Measurements from ENCODE around the gene RER1.

Gene RER1

DNA sequence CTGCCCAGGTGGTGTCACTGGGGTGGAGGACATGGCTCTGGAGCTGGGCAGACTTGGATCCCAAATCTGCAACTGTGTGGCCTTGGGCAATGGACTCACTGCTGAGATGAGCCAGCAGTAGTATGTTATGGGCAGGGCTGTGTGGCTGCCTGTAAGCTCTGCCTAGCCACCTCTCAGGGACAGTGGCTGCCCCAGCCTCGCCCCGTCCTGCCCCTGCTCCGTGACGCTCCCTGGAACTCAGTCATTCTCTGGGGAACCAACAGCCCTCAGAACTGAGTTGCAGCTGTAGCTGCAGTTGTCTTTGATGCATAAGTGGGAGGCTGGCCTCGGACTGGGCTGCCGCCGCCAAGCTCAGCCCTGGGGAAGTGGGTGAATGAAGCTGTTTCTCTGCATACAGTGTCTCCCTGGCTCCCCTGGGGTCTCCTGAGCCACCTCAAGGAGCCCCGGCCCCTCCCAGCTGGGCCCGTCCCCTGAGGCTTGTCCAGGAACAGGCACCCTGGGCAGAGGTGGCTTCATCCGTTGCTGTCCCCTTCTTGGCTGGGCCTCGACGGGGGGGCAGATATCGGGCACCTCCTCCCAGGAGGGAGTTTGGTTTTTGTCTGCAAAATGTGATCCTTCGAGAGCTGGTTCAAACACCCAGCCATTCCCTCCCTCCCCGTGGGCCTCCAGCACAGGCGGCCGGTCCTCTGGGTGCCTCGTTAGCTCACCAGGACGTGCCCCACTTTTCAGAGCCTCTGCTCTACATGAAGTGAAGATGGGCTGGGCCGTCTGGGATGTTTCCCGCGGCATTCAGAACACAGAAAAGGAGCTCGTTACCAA is 58.2 kb downstream of the RER1 start:
- DNase-seq: no peak

DNA sequence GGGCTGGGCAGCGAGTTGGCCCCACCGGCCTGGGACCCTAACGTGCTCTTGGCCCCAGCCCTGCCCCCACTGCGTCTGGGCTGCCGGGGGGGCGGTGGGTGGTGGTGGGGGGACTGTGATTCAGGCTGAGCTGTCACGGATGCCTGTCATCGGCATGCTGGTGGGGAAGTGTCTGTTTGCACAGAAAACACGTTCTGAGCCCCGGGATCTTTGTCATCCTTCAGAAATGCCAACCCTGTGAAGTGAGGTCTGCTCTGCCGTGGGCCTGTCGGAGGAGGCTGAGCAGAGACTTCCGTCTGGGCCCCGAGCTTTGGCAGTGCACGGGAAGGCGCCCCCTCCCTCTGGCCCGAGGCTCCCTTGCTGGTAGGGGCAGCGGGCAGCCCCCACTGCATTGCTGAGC is 60.1 kb downstream of the RER1 start:
- DNase-seq: no peak

DNA sequence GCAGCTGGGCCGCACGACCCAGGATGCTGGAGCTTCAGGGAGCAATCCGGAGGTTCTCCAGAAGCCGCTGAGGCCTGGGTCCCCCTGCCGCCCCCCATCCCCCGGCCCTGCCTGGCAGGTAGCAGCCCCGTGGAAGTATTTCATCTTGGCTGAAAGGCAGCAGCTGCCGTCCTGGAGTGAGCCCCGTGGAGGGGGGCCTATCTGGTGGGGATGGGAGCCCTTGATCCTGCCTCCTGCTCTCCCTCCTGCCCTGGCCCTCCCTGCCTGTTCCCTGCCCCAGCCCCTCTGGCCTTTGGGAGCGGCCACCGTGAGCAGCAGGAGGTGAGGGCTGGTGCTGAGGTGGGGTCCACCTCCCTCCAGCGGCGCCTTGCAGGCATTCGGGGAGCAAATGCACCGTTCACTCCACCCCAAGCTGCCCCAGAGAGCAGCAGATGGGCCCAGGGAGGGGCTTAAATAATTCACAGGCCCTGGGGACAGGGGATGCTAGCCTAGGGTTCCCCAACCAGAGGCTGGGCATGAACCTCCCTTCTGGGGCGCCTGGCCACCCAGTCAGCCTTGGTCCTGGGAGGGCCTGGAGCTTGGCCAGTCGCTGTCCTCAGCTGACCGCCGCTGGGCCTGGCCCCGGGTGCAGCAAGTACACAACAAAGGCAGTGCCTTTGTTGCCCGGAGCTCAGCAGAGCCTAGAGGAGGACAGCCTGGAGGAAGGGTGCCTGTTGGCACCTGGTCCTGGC is 60.7 kb downstream of the RER1 start:
- DNase-seq: no peak

DNA sequence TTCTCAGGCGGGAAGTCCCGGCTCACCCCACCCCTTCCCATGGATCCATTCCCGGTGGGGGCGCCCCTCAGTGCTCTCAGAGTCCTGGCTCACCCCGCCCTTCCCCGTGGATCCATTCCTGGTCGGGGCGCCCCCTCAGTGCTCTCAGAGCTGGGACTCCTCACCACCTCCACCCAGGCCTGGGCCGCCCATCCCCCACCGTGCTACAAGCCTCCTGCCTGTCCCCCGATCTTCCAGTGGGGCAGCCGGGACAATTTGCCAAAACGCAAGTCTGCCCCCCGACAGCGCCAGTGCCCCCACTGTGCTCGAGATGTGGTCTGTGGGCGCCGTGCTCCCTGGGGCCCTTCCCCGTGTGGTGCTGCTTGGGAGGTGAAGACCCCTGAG is 61.3 kb downstream of the RER1 start:
- DNase-seq: no peak

DNA sequence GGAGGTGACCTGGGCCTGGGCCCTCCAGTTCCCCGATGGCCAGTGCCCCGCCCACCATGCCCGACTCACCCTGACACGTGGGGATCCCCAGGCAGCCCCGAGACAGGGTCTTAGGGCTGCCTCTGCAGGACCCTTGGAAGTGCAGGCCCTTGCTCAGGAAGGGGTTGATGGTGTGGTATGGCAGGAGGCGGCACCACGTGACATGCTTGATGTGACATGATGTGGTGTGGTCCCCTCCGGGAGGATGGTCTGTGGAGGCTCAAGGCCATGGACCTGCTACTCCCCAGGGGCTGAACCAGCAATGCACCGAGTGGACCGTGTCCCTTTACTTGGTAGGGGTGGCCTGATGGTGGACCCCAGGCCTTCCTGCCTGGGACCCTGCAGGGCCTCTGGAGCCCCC is 62.6 kb downstream of the RER1 start:
- no peak for DNase-seq

Measured in hematopoietic multipotent progenitor cell treated with erythropoietin and hydrocortisone succinate and interleukin-3 and kit ligand, for 4 days (in vitro differentiated cells).